Measurements from ENCODE around the gene DDX56.

Gene DDX56

GRCh38 chr7:44573464-44574286 is at the start of gene DDX56:
TSS of gene DDX56 (minus strand) at chr7:44573908. CDS start at chr7:44573895, 13 bp downstream.
- peak in 55 of 56 donors; percentile 53 to 97 (median 91) for DNase-seq

GRCh38 chr7:44622342-44623151 is 48.8 kb upstream of the DDX56 start:
- DNase-seq = no peak

- DNase-seq = no peak
These were observed 48.0 kb upstream of the DDX56 start for GRCh38 chr7:44621750-44622103.

- DNase-seq = no peak
These were observed 47.5 kb upstream of the DDX56 start for GRCh38 chr7:44621034-44621749.

GRCh38 chr7:44618753-44619152 is 45.0 kb upstream of the DDX56 start:
- no peak for DNase-seq

- no peak for DNase-seq
These were observed 44.3 kb upstream of the DDX56 start for GRCh38 chr7:44618045-44618444.

- no peak for DNase-seq
These were observed 43.6 kb upstream of the DDX56 start for GRCh38 chr7:44617225-44617890.

- no peak for DNase-seq
These were observed 42.8 kb upstream of the DDX56 start for GRCh38 chr7:44616545-44616944.

- DNase-seq = no peak
These were observed 42.1 kb upstream of the DDX56 start for GRCh38 chr7:44615793-44616192.

GRCh38 chr7:44615149-44615611 is 41.5 kb upstream of the DDX56 start:
- DNase-seq = no peak

GRCh38 chr7:44609829-44610228 is 36.1 kb upstream of the DDX56 start:
- DNase-seq = no peak

- DNase-seq = no peak
These were observed 35.4 kb upstream of the DDX56 start for GRCh38 chr7:44608916-44609648.

GRCh38 chr7:44607141-44608068 is 33.7 kb upstream of the DDX56 start:
- DNase-seq = peak in 1 of 56 donors; percentile 35

- peak; percentile 89 to 100 (median 99) for DNase-seq
These were observed 32.8 kb upstream of the DDX56 start, which contains the start of gene OGDH for GRCh38 chr7:44606341-44607140. TSS of gene OGDH (plus strand) at chr7:44606627. CDS start at chr7:44624344, 17,717 bp downstream.

GRCh38 chr7:44604941-44605340 is 31.2 kb upstream of the DDX56 start:
- no peak for DNase-seq

GRCh38 chr7:44603193-44603592 is 29.5 kb upstream of the DDX56 start:
- DNase-seq = no peak

GRCh38 chr7:44602576-44602910 is 28.8 kb upstream of the DDX56 start:
- no peak for DNase-seq

GRCh38 chr7:44599222-44599621 is 25.5 kb upstream of the DDX56 start:
- DNase-seq = no peak

Data from nucleus accumbens (tissue), 56 donors.